HL-60/S4 (cell line): ENCODE measurements around the gene SMARCAD1.
"Not testable (repeated sequence)": the region's sequence is repeated elsewhere in the genome, so short reads cannot be mapped to it uniquely, and the experiment has no call there.

Source experiments
- in situ Hi-C: fragments of 300-500 bp; cut with MboI; formaldehyde crosslinking; loops from 2 replicates; pipeline ENCODE4 v1.14.3; 2022; ENCODE audit warnings: low sequenced_read_pairs

SMARCAD1 gene

GRCh38 chr4:94290245-94290644 is 82.6 kb downstream of the SMARCAD1 start:
- in situ Hi-C loops = no loop called here

GRCh38 chr4:94293981-94294380 is 86.3 kb downstream of the SMARCAD1 start:
- in situ Hi-C loops = not testable (repeated sequence)

DNA sequence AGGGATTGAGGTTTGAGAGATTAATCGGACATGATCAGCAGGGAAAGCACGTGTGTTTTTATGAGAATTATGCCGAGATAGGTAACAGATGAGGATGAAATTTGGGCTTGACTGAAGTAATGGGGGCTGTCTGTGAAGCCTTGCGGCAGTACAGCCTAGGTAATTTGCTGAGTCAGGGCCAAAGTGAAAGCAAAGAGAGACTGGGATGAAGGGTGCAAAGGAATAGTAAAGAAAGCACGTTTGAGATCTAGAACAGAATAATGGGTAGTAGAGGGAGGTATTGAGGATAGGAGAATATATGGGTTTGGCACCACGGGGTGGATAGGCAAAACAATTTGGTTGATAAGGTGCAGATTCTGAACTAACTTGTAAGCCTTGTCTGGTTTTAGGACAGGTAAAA is 87.8 kb downstream of the SMARCAD1 start:
- in situ Hi-C loops = not testable (repeated sequence)

GRCh38 chr4:94298725-94299252 is 91.1 kb downstream of the SMARCAD1 start:
- in situ Hi-C loops = no loop called here

DNA sequence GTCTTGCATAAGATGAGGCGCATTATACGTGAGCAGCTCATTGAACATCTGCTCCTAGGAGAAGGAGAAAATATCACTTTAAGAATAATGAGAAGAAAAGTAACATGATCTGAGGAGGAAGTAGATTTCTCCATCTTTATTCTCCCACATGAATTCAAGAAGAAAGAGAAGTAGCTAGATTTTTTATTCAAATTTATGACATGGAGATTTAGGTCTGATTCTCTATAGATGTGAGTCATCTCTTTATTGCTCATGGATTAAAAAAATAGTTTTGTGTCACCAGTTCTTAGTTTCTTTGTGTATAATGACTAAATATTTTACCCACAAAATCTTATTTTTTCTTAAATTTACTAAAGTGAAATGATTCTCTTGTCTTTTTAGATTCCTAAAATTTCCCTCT is 94.5 kb downstream of the SMARCAD1 start:
- in situ Hi-C loops = no loop called here

DNA sequence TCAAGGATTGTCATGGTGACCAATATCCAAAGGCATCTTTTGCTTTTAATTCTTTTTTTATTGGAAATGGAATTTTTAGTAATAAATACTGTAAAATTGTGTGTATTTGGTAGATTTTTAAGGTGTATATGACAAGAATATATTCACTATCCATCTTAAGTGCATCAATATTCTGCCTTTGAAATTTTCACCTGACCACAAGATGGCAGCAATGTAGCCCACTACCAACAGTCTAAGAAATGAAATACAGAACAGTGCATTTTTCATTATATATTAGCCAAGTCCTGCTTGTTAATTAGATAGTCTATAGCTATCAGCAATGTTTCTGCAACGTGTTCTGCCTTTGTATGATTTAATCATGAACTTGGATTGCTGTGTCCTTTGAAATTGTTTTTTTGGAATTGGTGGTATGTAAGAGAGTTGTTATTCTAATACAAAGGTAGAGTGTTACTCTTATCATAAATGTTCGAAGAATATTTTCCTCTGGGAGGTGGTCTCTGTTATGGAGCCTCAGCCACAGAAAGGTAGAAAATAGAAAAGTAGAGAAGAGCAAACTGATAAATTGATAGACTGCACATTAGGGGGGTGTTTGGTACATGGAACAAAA is 96.8 kb downstream of the SMARCAD1 start:
- in situ Hi-C loops = no loop called here

DNA sequence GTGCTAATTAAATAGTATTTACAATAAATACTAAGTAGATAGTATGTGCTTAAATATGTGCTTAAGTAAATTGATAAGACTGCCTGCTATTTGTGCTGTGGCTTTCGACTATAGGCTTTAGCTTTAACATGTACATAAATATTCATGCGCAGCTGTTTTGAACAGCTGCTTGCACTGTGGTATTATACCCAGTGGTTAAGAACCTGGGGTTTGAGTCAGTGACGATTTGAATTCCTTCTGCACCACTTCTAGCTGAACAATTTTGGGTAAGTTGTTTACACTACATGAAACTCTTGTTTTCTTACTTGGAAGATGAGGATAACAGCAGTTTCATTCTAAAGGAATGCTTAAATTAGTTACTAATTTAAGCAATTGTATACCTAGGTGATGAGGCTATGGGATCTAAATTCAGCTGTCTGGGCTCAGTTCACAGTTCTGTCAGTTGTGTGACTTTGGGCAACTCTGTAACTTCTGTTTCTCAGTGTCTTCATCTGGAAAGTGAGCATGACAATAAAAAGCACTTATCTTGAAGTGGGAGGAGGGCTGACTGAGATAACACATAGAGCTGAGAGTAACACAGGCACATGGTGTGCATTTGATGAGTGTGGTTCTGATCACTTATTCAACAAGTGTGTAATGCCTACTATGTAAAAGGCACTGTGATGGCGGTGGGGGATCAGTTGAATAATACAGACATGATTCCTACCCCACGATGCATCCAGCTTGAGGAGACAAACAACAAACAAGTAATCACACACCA is 98.0 kb downstream of the SMARCAD1 start:
- in situ Hi-C loops = no loop called here

DNA sequence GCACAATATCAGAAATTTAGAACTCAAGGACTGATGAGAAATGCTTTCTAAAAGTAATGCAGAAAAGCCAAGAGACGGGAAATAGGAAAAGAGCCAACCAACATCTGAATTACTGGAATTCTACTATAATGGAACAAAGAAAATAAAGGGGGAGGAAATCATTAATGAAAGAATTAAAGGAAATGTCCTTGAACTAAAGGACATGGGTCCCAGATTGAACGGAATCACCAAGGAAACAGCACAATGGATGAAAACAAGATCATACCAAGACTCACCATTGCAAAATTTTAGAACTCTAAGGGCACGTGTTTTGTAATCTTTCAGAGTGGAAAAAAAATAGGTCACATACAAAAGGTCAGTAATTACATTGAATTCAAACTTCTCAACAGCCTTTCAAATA is 99.0 kb downstream of the SMARCAD1 start:
- in situ Hi-C loops = no loop called here

DNA sequence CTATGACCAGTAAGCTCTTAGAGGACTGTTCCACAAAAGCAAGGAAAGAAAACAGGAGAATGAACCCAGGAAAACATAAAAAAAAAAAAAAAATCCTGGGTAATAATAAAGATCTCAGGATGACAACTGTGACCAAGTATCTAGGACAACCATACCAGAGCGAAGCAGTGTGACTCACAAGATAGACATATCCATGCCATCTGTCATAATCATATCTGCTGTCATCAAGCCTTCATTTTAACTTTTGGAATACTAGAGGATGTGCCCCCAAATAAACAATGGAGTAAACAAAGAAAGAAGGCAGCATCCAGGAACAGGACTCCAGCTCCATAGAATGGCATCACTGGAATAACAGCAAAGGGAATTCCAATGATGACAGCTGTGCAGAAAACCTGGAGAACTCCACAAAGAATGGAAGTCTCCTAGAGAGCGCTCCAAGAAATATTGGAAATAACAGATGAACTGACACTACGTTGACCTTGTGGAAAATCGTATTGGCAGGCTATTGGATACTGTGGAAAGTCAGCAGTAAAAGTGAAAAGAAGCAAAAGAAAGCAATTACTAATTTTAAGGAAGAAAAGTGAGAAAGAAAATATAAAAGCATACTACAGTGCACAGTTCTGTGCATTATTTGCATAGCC is 99.7 kb downstream of the SMARCAD1 start:
- in situ Hi-C loops = no loop called here

DNA sequence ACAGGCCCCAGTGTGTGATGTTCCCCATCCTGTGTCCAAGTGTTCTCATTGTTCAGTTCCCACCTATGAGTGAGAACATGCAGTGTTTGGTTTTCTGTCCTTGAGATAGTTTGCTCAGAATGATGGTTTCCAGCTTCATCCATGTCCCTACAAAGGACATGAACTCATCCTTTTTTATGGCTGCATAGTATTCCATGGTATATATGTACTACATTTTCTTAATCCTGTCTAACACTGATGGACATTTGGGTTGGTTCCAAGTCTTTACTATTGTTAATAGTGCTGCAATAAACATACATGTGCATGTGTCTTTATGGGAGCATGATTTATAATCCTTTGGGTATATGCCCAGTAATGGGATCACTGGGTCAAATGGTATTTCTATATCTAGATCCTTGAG is 112.3 kb downstream of the SMARCAD1 start:
- in situ Hi-C loops = not testable (repeated sequence)

- in situ Hi-C loops = no loop called here
Observed at GRCh38 chr4:94325835-94326234, 118.2 kb downstream of the SMARCAD1 start.

- in situ Hi-C loops = no loop called here
Observed at GRCh38 chr4:94329933-94330332, 122.3 kb downstream of the SMARCAD1 start.

DNA sequence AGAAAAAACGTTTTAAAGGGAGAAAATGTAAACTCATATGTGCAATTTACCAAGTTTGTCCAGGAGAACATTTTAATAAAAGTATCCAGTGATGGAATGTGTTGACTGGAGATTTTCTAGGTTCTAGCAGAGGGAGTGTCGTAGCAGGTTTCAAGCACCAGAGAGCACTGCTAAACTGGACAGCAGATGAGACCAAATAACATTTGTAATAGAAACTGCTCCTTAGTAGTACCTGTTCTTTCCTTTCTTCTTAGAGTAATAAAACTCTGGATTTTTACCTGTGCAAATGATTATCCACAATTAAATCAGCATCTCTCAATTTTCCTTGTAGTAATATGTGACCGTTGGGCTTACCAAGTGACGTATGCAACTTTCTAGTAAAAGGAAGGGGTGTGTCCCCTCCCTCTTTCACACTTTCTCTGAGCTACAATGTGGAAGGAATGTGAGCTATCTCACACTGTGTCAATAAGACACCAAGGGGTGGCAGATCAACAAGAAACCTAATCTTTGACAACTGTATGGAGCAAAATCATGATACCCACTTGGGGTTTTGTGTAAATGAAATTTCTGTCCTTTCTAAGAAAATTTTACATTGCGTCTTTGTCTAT is 125.4 kb downstream of the SMARCAD1 start:
- in situ Hi-C loops = no loop called here

- in situ Hi-C loops = no loop called here
Observed at GRCh38 chr4:94333866-94334265, 126.2 kb downstream of the SMARCAD1 start.

- in situ Hi-C loops = no loop called here
Observed at GRCh38 chr4:94334476-94334875, 126.8 kb downstream of the SMARCAD1 start.

- in situ Hi-C loops = no loop called here
Observed at GRCh38 chr4:94334962-94335361, 127.3 kb downstream of the SMARCAD1 start.

GRCh38 chr4:94336303-94336702 is 128.6 kb downstream of the SMARCAD1 start:
- in situ Hi-C loops = no loop called here

DNA sequence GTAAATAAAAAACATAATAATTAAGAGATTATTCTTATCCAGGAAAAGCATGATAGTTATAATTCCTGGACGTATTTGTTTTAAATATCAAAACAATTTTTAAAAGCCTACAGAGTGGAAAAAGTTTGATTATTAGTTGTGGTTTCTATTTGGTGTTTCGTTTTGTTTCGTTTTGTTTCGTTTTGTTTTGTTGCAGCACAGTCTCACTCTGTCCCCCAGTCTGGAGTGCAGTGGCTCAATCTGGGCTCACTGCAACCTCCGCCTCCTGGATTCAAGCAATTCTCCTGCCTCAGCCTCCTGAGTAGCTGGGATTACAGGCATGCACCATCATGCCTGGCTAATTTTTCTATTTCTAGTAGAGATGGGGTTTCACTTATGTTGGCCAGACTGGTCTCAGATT is 129.1 kb downstream of the SMARCAD1 start:
- in situ Hi-C loops = not testable (repeated sequence)

DNA sequence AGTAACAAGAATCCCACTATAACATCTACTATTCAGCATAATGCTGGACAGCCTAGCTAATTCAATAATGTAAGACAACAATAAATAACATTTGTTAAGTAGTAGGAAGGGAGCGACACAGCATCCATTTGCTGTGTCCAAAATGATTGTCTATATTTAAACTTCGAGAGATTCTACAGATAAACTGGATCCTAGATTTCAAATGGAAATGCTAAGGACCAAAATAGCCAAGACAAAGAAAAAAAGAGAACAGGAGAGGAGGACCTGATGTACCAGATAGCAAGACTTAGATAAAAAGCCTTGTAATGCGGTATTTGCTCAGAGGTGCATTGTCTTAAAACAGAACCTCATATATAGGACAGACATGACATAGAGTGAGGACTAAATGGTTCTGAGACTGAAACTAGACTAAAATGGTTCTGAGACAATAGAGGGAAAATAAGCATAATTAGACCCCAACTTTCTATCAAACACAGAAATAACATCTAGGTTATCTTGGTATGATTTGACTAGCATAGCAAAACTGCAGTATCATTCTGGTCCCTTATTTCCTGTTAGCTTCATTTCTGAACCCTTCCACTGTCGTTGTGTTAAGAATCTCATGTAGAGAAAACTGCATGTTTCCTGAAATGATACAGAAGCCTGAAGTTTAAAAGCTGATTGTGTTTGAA is 131.2 kb downstream of the SMARCAD1 start:
- in situ Hi-C loops = no loop called here

- in situ Hi-C loops = no loop called here
Observed at GRCh38 chr4:94339779-94340178, 132.1 kb downstream of the SMARCAD1 start.
